SK-N-MC (cell line): ENCODE data around the gene DAD1.

Experiments used
- EZH2 ChIP-seq: fragments of 200-600 bp; sonication (generic); IDR thresholded peaks from one replicate; pipeline ENCODE4 v1.6.1; 2017; ENCODE audit warnings: antibody characterized with exemption
- POLR2AphosphoS5 ChIP-seq: IDR thresholded peaks from 2 replicates; pipeline ENCODE4 v1.6.1; 2012; ENCODE audit warnings: mild to moderate bottlenecking, low read depth, low read length, borderline replicate concordance

DNA sequence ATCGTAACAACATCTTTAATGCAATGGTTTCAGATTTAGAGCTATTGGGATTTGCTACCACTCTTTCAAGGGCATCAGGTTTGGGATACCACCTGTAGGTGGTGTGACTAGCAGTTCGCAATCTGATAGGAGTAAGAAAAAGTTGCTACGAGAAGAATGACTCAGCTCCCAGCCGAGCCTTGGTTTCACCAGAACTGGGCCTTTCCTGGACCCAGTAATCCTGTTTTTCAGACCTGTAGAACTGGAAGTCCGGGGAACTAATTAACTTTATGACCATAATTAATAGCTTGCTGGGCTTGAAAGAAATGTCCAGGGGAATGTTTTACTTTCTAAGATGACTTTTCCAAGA lies 9.8 kb upstream of the DAD1 start:
- TF ChIP-seq POLR2AphosphoS5: no peak
- no peak for TF ChIP-seq EZH2
